Right atrium auricular region (tissue), 2 donors: Measurements from ENCODE around the gene MON2. TPM values are rescaled to one million over a fixed set of nuclear protein-coding genes. Genes with fewer than 3 reads are reported as not detected.

Source experiments
- DNase-seq: peaks from one replicate; pipeline ENCODE4 v3.0.0-alpha.2; 2019; ENCODE audit warnings: low spot score
- H3K27ac ChIP-seq, 2 donors: fragments of 200-600 bp; sonication (generic); 1 replicate in 1 of 2; 2 replicates in 1 of 2; pipeline ENCODE4 v1.5.1; 2016 to 2019
- H3K27me3 ChIP-seq, 2 donors: fragments of 200-600 bp; sonication (generic); one replicate each; pipeline versions ENCODE4 v1.5.1 to v1.6.0; 2017 to 2019
- H3K36me3 ChIP-seq: fragments of 200-600 bp; sonication (generic); one replicate; pipeline ENCODE4 v1.5.1; 2016
- H3K4me1 ChIP-seq, 2 donors: fragments of 200-600 bp; sonication (generic); one replicate each; pipeline versions ENCODE4 v1.5.1 to v1.6.0; 2017 to 2019
- H3K4me3 ChIP-seq, 2 donors: fragments of 200-600 bp; sonication (generic); 1 replicate in 1 of 2; 2 replicates in 1 of 2; pipeline ENCODE4 v1.5.1; 2017 to 2019; ENCODE audit warnings: mild to moderate bottlenecking in 1 of 2, moderate library complexity in 1 of 2
- H3K9me3 ChIP-seq, 2 donors: fragments of 200-600 bp; sonication (generic); one replicate each; pipeline ENCODE4 v1.5.1; 2019
- total RNA-seq, 2 donors: library from RNA; depleted of rRNA; stranded (reverse); fragments of >200 nt; gene quantifications; one replicate each; pipeline ENCODE4 v1.1.0, GENCODE V29; 2016
- TF ChIP-seq, protein P1 (sequence below), 2 donors: fragments of 200-600 bp; sonication (generic); IDR thresholded peaks; one replicate each; pipeline ENCODE4 v1.5.1; 2019; ENCODE audit warnings: antibody characterized with exemption in 2 of 2

The MON2 gene
- total RNA-seq, 2 donors from 2014 or later = 14.3 to 16.5 TPM

DNA sequence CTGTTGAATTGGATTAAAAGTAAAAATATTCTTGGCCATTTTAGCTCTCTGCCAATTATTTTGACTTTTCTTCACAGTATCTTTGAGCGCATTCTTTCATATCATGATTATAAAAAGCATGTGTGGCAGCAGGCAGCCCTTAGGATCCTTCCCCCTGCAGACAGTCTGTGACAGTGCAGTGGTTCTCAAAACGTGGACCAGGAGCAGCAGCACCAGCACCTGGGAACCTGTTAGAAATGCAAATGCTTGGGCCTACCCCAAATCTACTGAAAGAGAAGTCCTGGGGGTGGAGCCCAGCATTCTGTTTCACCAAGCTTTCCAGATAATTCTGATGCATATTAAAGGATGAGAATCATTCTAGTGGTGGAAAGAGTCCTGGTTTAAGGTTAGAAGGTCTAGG, 155.6 kb downstream of the MON2 start:
- H3K4me3 ChIP-seq = no peak overlapping the region
- peaks cover 0 to 4% of the 10 kb centered on the region in 2 donors for H3K4me1 ChIP-seq
- TF ChIP-seq, protein P1, sequence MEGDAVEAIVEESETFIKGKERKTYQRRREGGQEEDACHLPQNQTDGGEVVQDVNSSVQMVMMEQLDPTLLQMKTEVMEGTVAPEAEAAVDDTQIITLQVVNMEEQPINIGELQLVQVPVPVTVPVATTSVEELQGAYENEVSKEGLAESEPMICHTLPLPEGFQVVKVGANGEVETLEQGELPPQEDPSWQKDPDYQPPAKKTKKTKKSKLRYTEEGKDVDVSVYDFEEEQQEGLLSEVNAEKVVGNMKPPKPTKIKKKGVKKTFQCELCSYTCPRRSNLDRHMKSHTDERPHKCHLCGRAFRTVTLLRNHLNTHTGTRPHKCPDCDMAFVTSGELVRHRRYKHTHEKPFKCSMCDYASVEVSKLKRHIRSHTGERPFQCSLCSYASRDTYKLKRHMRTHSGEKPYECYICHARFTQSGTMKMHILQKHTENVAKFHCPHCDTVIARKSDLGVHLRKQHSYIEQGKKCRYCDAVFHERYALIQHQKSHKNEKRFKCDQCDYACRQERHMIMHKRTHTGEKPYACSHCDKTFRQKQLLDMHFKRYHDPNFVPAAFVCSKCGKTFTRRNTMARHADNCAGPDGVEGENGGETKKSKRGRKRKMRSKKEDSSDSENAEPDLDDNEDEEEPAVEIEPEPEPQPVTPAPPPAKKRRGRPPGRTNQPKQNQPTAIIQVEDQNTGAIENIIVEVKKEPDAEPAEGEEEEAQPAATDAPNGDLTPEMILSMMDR (IDR thresholded peaks at IDR 0.05) = no peak
- H3K27me3 ChIP-seq = no peaks in the 10 kb centered on the region
- H3K36me3 ChIP-seq = no peaks in the 10 kb centered on the region
- no peak overlapping the region for H3K27ac ChIP-seq
- H3K9me3 ChIP-seq = no peaks in the 10 kb centered on the region
- no peak for DNase-seq

DNA sequence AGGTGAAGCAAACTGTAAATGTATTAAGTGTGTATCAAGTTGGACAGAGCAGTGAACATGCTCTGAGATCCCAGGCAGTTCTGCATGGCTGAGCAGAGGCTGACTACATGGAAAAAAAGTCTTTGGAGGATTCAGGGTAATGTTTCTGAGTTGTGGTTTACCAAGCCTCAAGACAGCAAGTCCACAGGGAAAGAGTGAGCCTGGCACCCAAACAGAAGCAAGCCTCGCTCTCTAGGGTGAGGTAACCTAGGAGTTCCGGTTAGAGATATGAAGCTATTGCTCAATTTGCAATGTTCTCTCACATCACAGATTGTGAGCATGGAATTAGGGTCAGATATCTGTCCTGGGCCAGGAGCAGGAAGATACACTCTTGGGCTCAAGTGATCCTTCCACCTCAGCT, 158.6 kb downstream of the MON2 start:
- no peak for DNase-seq
- no peak overlapping the region for H3K27ac ChIP-seq

DNA sequence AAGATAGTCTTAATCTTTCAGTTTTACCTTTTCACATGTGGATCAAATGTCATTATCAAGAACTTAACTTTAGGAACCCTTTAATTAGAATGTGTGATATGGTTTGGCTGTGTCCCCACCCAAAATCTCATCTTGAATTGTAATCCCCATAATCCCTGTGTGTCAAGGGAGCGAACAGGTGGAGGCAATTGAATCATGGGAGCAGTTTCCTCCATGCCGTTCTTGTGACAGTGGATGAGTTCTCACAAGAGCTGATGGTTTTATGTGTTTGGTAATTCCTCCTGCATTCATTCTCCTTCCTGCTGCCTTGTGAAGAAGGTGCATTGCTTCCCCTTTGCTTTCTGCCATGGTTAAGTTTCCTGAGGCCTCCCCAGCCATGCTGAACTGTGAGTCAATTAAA, 160.6 kb downstream of the MON2 start:
- Histone ChIP-seq H3K4me1 (peaks cover 0 to 8% of the 10 kb centered on the region in 2 donors), H3K27me3 (no peaks in the 10 kb centered on the region), H3K27ac (no peak overlapping the region), H3K9me3 (no peaks in the 10 kb centered on the region), H3K4me3 (no peak overlapping the region), H3K36me3 (no peaks in the 10 kb centered on the region)
- TF ChIP-seq, protein P1 (IDR thresholded peaks at IDR 0.05) = no peak
- DNase-seq = no peak

More for the DNA sequence above, 158.6 kb downstream of the MON2 start:
- TF ChIP-seq, protein P1 (IDR thresholded peaks at IDR 0.05) = no peak
- Histone ChIP-seq H3K9me3 (no peaks in the 10 kb centered on the region), H3K4me1 (peaks cover 0 to 4% of the 10 kb centered on the region in 2 donors), H3K36me3 (no peaks in the 10 kb centered on the region), H3K27me3 (no peaks in the 10 kb centered on the region), H3K4me3 (no peak overlapping the region)

DNA sequence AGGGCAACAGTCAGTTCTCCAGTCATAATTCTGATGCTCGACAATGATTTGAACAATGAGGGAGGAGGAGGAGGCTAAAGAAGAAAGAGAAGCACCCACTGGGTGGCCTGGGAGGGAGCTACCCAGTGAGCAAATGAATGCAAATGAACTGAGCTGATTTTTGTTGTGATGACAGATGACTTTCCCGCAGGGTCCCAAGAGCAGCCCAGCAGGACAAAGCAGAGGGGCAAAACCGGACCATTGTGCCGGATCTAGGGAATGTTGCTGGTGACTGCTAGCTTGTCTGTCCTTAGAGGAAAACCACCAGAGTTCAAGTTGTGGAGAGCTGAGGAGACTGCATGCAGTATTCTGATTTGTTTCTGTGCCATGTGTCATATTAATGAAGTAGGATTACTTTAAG, 162.8 kb downstream of the MON2 start:
- Histone ChIP-seq H3K4me1 (peaks cover 0 to 16% of the 10 kb centered on the region in 2 donors), H3K27me3 (no peaks in the 10 kb centered on the region), H3K36me3 (no peaks in the 10 kb centered on the region), H3K4me3 (no peak overlapping the region), H3K9me3 (no peaks in the 10 kb centered on the region), H3K27ac (no peak overlapping the region)
- TF ChIP-seq, protein P1 (IDR thresholded peaks at IDR 0.05) = no peak
- DNase-seq = no peak

DNA sequence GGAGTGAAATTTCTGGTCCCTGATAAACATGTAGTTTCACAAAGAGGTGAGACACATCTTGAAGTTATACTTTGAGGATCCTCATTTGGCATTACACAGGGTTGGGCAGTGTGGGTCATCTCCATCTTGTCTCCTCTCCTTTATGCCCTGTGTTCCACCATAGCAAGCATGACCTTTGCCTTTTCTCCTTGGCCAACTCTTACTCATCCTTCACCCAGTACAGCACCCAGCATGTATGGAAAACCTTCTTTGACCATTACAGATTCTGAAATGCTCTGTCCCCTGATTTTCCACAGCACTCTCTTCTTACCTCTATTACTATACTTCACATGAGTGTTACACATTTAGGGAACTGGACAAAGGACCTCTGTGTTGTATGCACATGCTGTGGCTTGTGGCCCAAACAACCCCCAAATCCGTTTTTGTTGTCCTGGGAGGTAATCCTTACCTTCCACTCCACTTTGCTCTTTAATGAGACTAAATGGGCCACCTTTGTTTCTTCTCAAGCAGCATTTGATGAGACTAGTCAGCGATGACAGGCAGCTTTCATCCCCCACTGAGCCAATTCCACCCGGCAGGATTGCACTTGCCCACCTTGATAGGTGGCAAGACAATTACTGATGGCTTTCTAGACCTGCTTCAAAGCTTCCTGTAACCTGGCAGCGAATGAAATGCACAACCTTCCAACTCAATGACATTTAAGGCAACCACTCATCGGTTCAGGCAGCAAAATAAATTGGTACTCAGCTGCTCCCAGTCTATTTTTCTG, 163.5 kb downstream of the MON2 start:
- DNase-seq = no peak
- H3K27me3 ChIP-seq = no peaks in the 10 kb centered on the region

More for the DNA sequence above, 163.5 kb downstream of the MON2 start:
- TF ChIP-seq, protein P1 (IDR thresholded peaks at IDR 0.05) = no peak
- H3K27ac ChIP-seq = no peak overlapping the region
- no peak overlapping the region for H3K4me3 ChIP-seq
- H3K9me3 ChIP-seq = no peaks in the 10 kb centered on the region
- no peaks in the 10 kb centered on the region for H3K36me3 ChIP-seq
- peaks cover 0 to 16% of the 10 kb centered on the region in 2 donors for H3K4me1 ChIP-seq
